ENCODE results near the gene DNMT3B.

DNA sequence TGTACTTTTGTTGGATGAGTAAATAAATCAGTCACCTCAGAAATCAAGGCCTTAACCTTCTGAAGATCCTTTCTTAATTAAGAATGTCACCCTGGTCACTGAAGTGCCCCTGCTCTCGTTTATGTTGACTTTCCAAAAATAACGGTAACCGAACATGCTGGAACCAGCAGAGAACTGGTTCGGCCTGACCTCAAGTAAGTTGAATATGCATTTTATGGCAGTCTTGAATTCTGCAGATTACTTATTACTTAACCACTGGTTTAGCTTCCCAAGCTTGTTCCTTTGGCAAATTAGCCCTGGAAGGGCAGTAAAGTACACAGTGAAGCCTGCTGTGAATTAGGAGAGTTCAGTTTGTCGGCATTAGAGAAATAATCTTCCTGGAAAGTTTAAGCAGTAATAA lies 69.8 kb downstream of the DNMT3B start:
- TF ChIP-seq, protein P1, sequence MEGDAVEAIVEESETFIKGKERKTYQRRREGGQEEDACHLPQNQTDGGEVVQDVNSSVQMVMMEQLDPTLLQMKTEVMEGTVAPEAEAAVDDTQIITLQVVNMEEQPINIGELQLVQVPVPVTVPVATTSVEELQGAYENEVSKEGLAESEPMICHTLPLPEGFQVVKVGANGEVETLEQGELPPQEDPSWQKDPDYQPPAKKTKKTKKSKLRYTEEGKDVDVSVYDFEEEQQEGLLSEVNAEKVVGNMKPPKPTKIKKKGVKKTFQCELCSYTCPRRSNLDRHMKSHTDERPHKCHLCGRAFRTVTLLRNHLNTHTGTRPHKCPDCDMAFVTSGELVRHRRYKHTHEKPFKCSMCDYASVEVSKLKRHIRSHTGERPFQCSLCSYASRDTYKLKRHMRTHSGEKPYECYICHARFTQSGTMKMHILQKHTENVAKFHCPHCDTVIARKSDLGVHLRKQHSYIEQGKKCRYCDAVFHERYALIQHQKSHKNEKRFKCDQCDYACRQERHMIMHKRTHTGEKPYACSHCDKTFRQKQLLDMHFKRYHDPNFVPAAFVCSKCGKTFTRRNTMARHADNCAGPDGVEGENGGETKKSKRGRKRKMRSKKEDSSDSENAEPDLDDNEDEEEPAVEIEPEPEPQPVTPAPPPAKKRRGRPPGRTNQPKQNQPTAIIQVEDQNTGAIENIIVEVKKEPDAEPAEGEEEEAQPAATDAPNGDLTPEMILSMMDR (IDR thresholded peaks at IDR 0.05; ENCODE audit: insufficient read depth, low read length): no peak
- TF ChIP-seq GABPA (IDR thresholded peaks at IDR 0.05; ENCODE audit: low read depth) (no peak), POLR2AphosphoS5 (IDR thresholded peaks at IDR 0.05; ENCODE audit: low read depth) (no peak), SPI1 (IDR thresholded peaks at IDR 0.05; ENCODE audit: borderline replicate concordance, low read depth) (no peak)
- TF ChIP-seq, protein P2, sequence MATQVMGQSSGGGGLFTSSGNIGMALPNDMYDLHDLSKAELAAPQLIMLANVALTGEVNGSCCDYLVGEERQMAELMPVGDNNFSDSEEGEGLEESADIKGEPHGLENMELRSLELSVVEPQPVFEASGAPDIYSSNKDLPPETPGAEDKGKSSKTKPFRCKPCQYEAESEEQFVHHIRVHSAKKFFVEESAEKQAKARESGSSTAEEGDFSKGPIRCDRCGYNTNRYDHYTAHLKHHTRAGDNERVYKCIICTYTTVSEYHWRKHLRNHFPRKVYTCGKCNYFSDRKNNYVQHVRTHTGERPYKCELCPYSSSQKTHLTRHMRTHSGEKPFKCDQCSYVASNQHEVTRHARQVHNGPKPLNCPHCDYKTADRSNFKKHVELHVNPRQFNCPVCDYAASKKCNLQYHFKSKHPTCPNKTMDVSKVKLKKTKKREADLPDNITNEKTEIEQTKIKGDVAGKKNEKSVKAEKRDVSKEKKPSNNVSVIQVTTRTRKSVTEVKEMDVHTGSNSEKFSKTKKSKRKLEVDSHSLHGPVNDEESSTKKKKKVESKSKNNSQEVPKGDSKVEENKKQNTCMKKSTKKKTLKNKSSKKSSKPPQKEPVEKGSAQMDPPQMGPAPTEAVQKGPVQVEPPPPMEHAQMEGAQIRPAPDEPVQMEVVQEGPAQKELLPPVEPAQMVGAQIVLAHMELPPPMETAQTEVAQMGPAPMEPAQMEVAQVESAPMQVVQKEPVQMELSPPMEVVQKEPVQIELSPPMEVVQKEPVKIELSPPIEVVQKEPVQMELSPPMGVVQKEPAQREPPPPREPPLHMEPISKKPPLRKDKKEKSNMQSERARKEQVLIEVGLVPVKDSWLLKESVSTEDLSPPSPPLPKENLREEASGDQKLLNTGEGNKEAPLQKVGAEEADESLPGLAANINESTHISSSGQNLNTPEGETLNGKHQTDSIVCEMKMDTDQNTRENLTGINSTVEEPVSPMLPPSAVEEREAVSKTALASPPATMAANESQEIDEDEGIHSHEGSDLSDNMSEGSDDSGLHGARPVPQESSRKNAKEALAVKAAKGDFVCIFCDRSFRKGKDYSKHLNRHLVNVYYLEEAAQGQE (IDR thresholded peaks at IDR 0.05; ENCODE audit: insufficient replicate concordance, low read depth): no peak
